Stimulated activated CD8-positive, alpha-beta memory T cell treated with anti-CD3 and anti-CD28 coated beads, Interleukin-4, amount 100 ng/mL, for 1 hour (primary cell): ENCODE measurements around the gene PPP1R9B.

Experiments
- DNase-seq, 2 donors: peaks; one replicate each; pipeline ENCODE4 v3.0.0-alpha.2; 2020; ENCODE audit warnings: low read depth in 2 of 2, low spot score in 1 of 2

The PPP1R9B gene

DNA sequence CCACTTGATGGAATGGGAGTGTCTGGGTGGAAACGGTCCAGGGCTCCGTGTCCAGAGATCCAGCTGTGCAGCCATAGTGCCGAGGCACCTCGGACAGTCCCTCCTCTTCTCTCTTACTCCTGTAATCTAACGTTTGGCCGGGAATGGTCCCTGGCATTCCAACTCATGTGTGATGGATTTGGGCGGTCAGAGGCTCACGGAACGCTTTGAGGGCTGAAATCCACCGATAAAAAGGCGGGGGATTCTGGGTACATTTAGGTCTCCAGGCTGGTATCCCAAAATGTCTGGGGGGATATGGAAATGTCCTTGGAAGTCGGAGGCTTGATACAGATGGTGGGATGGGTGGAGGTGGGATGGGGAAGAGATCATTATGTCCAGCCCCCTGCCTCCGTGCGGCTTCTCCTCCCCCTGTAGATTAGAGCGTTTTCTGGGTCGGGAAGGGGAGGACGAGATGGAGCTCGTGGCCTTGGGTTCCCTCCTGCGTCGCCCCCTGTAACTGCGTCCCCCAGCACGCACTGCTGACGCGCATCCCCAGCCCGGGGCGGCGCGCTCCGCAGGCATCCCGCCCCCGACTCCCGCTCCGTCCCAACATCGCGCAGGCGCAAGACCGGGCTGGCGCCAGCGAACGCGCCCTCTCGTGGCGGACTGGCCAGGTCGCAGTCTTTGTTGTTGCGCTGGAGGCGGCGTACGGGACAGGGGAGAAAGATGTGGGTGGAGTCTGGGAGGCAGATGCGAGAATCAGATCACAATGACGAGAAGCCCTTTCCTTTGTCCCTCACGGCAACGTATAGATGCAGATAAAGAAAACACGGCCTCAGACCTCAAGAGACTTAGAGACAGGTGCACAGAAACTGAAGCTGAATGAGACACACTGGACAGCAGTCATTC lies 10.8 kb upstream of the PPP1R9B start:
- peak; percentile 82 to 90 for DNase-seq

DNA sequence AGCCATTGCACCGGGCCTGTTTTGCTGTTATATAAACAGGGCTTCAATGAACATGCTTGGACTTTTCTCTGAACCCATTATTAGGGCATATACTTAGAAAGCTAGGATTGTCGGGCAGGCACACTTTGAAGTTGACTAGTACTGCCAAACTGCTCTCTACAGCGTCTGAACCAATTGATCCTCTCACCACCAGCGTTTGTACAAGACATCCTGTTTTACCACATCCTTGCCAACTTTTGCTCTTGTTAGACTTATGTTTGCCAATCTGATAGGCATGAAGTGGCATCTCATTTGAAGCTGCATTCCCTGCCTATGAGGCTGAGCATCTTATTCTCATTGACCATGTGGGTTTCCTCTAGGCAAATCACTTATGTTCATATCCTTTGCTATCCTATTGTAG lies 7.4 kb upstream of the PPP1R9B start:
- no peak for DNase-seq

DNA sequence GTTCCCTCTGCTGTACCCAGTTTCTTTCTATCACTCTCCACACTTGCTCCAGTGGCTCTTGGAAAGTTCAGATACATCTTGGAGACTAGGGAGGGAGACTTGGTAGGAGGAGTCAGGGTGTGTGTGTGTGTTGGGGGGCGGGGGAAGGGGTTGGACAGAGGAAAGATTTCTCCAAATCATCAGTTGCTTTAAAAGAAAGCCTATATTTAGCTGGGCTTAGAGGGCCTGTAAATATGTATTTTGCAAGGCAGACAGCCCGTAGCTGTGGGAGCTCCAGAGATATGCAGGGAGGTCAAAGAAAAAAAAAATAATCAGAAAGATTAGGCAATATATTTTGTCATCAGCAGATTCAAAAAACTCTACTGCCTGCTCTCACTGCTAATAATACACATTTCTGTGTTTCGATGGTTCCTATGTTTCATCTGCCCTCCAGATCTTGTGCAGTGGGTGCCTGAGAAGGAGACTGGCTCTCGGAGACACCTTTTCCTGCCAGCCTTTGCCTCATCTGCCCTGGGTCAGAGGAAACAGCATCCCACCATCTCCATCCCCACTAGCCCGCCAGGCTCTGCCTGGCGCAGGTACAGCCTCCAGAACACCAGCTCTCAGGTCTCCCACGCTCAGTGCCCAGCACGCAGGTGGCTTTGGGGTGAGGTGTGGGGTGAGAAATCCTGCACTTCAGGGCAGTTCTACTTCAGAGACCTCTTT lies 4.8 kb upstream of the PPP1R9B start:
- DNase-seq, result no peak

DNA sequence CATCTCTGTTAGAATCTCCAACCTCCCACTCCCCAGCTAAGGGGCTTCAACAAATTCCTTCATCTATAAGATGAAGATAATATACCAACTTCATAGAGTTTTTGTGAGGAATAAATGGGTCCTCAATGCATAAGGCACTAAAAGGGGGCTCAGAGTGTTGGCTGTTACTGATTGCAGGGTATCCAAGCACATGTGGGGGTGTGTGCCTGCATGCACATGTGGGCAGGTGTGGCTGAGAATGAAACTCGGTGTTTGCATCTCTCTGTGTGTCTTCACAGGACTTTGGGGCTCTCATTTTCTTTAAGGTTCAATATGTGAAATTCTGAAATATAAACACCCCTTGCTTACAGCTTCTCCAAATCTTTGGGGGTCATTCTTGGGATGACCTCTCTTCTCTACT lies 4.1 kb upstream of the PPP1R9B start:
- DNase-seq, result no peak

DNA sequence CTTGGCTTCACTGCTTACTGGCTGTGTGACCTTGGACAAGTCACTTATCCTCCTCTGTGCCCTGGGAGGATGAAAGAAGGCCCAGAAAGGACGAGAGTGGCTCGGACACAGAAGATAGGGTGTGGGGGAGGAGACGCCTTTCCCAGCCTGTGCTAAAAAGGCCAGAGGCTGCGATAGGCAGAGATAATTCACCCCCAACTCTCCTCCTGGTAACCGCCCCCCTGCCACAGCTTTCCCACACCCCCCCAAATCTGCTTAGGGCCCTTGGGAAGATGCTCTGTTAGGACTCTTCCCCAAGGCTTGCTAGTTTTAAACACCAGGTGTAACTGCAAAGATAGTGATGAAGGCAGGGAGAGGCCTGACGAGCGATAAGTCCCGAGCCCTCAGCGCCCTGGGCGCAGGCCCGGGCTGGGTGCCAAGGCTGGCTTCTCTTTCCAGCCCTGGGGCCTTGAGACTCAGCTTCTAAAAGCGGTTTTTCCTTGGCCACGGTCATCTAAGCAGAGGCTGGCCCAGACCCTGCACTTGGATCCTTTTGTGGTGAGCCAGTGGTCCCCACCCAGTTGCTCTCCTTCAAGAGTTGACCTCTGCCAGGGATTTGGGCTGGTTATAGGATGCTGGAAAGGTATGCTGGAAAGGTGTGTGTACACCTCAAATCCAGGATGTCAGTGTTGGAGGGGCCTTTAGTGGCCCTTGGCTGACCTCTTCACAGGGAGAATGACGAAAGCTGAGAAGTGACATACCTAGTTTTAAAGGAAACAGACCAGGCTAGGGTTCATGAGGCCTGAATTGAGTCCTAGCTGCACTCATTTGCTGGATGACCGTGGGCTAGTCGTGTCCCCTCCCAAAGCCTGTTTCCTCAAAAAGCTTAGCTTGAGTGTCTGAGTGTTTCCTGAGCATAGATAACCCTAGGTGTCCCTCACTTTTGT lies 3.4 kb upstream of the PPP1R9B start:
- no peak for DNase-seq

DNA sequence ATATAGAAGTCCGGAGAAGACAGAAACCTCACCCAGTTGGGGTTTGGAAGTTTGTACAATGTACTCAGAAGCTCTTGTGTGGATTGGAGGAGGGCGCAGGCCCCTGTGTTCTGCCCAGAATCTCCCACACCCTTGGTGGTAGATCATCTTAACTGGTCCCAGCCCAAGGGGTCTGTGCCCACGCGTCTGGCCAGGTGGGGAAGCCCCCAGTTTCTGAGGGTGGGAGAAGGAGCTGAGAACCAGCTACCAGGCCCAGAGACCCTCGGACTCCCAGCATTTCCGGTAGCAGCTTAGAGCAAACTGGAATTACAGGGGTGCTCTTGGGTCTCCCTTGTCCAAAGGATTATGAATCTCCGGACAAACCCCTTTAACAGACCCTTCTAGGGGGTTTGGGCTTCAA lies 2.3 kb upstream of the PPP1R9B start:
- no peak for DNase-seq

DNA sequence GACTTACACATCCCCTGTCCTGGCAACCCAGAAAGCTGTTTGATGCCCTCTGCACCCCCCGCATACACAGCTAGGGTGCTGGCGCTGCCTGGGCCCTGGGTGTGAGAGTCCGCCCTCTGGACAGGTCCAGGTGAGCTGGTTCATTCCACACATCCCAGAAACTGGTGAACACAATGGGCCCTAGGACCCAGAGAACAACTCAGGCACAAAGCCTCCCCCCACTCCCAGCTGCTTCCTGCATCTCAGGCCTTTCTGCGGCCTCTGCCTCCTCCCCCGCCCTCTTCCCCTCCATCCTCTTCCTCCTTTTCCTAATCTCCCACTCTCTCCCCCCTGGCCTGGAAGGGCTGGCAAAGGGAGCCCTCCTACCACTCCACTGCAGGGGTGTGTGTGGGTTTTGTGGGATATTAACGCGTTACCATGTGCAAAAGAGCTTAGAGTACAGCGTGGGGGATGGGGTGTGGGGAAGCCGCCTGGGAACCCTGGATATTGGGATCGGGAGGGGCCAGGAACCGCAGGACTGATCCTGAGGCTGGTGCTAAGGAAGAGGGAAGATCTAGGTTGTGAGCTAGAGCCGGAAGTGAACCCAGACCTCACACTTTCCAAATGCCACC lies 1.6 kb upstream of the PPP1R9B start:
- no peak for DNase-seq

DNA sequence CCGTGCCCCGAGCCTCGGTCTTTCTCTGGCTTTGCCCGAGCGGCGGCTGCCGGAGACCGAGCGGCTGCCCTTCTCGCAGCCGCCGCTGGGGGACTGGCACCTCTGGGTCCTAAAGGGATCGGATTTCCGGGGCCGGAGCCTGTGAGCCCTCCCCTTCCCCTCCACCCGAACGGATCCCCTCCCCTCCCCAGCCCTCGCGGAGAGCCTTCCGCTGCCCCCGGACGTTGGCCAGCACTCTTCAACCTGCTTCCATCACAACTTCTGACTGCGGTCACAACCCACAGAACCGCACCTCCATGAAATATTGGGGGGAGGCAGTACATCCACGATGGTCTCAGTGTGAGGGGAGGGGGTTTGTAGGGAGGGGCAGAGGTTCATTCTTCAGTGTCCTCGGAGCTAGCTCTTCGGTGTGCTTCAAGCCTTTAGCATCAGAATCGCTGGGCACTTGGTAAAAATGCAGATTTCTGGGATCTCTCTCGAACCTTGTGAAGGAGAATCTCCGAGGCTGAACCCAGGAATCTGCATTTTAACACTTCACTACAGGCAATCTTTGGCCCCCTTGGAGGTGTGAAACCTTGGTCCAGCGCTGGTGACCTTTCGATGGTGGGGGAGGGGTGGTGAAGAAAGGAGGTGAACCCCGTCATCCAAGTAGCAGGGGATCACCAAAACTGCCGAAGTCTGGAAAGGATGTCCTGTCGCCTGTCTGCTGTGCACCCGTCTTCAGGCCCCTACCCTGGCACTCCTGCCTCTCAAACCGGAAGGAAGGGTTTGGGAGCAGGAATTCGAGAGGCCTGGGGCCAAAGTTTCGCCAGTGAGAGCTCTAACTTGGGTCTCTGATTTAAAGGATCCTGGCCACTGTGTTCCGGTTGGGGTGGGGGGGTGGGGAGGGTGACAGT lies 812 bp upstream of the PPP1R9B start:
- peak; percentile 66 to 74 for DNase-seq

DNA sequence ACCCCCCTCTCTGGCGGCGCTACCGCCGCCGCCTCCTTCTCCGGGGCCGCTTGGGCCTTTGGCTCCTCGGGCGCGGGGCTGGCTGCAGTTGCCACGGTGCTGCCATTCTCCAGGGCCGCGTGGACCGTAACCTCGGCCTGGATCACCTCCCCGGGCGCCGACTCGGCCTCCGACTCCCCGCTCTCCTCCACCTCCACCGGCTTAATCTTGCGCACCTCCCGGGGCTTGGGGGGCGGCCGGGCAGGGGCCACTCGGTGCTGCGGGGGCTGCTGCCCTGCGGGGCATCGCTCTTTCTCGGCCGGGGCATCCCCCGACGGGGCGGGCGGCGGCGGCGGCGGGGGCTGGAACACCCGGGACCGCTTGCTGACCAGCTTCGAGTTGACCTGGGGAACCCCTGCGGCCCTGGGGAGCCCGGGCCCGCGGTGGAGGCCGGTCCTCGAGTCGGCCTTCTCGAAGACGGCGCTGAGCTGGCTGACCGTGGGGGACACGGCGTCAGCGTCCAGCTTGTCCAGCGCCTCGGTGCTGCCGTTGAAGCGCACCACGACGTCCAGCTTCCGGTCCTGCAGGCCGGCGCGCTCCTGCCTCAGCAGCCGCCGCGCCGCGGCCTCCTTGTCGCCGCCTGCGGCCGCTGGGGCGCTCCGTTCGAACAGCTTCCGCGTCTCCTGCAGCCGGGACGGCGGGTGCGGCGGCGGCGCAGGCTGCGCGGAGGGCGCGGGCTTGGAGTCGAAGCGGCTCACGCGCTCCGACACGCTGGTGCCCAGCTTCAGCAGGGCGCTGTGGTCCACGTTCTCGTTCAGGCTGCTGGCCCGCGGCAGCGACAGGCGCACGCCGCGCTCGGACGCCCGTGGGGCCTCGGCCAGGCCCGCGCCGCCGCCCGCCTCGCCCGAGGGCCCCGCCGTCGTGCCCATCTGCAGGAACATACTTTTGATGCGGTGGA lies 792 bp downstream of the PPP1R9B start:
- no peak for DNase-seq

DNA sequence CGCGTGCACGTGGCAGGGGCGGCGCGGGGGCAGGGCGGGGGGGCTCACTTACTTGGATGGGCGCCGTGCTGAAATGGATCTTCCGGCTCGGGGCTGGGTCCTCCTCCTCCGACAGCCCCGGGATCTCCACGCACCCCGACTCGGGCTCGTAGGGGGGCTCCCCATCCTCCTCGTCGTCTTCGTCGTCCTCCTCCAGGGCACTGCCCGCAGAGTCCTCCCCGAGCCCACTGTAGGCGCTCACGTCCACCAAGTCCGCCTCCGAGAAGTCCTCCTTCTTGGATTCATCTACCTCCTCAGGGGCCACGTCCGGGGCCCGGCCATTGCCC lies 1.4 kb downstream of the PPP1R9B start:
- DNase-seq, result no peak

DNA sequence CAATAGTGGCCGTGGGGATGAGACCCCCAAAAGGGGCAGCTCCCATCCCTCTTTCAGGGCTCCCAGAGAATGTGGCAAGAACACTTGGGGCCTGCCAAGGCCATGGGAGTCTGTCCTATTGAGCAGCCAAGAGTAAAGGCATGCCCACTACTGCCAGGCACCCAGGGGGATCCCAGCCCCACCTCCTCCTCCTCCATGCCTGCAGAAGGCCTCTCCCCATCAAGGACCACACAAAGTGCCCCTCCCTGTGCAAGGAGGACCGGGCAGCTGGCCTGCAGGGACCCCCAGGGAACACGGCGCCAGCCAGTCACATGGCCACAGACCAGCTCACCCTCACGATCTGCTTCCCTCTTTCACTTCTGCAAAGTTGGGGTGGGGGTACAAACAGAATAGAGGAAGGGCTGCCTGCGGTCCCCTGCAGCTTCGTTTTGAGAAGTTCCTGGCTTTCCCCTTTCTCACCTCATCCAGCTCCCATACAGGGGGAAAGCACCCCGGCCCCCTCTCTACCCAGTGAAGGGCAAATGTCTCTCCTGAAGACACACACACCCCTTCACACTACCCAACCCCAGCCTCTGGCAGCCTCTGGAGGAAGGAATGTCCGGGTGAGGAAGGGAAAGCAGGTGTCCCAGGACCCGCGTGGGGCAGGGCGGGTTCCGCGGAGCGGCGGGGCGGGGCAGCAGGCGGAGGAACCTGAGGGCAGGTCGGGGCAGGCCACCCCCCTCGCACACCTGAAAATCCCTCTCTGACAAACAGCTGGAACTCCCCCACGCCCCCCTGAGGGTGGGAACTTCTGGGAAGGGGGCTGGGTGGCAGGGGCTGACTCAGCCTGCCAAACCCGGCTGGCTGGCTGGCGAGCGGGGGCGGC lies 2.0 kb downstream of the PPP1R9B start:
- peak in 1 of 2 donors; percentile 51 for DNase-seq

DNA sequence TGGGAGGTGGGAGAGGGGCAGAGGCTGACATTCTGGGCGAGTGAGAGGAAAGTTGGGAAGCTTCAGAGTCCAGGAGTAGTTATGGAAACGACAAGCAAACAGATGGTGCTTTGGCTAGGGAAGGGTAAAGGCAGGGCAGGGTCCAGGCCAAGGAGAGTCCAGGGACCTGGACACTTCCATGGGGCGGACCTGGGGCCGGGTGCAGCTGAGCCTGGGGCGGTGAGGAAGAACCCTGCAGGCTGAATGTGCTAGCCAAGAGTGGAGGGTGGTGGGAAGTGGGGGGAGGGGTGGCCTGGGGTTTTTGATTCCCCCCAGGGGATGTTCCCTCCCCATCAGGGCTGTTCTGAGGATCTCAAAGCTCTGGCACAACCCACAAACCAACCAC lies 2.6 kb downstream of the PPP1R9B start:
- no peak for DNase-seq

DNA sequence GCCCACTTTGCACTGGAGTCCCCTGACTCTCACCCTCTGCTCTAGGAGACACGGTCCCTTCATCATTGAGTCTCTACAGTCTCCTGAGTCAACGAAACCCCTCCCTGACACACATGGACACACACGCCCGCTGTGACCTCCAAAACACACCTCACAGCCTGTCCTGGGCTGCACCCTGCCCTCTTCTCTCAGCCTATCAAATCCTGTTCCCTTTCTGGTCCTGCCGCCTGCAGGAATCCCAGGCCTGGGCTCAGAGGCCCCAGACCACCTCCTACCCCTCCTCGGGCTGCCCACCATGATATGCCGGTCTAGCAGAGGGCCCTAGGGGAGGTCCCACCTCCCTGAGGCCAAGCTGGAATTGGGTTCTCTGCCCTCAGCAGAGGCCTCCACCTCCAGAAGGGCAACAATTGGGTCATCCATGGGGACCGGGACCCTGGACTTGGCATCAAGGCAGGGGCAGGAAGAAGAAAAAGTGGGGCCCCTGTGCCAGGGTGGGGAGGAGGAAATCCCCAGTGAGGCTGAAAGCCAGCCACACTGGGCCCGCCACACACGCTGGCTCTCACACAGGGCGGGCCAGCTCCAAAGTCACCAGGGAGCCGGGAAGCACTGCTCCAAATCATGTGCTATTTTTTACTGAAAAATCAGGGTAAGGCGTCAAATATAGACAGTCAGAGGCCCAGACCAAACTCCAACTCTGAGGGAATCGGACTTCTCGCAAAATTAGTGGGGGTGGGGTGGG lies 3.4 kb downstream of the PPP1R9B start:
- DNase-seq, result no peak

DNA sequence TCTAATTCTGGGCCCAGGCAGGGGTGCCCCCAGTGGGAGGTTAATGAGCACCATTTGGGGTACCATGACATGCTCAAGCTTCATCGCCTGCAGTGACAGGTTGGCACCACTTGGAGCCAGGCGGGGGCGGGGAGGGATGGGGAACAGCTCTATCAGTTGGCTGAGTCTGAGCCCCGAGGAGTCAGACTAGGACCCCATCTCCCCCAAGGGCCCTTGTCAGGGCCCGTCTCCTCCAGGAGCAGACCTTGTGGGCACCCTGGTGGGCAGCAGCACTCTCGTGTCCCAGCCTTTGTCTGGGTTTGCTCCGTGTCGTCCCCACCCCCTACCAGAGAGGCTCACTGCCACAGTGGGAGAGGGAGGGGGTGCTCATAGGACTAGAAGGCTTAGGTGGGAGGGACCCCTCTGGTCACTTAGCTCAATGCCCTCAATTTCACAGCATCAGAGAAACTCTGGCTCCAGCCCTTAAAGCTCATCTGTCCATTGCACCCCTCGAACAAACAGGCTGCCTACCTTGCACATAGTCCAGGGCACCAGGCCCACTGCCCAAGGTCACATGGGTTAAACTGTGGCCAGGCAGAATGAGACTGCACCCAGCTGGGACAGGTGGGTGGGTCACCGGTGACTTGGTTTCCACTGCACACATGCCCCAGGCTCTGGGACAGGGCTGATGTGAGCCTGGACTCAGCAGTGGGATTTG lies 4.1 kb downstream of the PPP1R9B start:
- no peak for DNase-seq

DNA sequence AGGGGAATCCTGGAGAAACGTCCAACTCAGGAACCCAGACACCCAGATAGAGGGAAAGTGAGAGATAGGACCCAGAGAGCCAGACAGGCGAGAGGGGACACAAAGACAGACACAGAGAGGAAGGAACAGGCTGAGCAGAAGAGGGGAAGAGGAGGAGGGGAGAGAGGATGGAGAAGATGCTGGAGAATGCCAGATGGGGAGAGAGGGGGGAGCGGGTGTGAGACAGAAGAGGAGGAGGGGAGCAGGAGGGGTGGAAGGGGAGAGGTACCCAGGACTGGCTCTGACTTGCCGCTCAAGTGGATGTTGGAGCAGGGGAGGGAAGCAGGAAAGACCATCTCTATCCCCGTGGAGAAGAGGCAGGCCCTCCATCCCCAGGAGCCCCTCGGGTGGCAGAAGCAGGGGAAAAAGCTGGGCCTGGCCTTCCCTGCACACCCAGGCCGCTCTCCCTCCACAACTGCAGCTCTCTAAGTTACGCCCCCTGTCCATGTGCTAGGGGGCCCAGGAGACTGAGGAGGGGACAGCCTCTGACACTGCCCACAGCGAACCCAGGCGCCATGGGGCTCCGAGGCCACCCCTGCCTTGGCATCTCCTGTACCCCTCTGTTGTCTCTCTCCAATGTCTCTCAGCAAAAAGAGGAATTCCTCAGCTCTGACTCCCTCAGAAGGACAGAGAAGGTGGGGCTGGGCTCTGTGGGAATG lies 4.8 kb downstream of the PPP1R9B start:
- DNase-seq, result no peak

DNA sequence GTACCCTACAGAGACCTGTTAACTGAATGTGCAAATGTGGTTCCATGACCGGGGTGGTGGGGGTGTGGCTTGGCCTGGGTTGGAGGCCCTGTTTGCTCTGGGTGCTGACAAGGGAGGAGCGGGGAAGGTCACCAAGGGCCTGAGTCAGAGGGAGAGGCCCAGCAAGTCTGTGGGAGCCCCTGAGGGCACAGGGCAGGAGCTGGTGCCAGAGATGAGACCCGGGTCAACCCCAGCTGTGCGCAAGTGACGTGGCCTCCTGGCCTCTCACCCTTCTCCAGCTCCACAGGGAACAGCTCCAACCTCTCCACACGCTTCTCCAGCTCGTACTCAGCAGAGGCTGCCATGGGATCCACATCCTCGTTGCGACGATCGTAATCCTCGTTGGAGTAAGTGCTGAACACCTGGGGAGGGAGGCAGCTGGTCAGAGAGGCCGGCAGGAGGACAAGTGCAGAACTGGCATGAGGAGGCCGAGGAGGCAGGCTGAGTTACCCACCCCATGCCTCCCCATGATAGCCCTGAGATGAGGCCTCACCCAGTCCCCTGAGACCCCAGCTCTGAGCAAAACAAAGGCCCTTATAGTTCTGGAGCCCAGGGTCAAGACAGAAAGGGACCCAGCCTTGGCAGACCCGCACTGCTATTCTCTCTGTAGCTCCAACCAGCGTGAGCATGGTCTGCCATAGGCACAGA lies 5.5 kb downstream of the PPP1R9B start:
- DNase-seq, result no peak
